Measurements from ENCODE around the gene PIGK.

The PIGK gene

DNA sequence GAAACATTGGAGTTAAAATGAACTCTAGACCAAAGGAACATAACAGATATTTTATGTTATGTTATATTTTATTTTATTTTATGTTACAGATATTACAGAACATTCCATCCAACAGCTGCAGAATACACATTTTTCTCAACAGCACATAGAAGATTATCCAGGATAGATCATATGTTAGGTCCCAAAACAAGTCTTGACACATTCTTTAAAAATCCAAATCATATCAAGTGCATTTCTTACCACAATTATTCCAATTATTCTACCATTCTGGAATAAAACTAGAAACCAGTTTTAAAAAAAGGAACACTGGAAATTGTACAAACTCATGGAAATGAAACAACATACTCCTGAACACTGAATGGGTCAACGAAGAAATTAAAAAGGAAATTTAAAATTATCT is 30.9 kb upstream of the PIGK start:
- ChIA-PET POLR2A (no interaction called here), CTCF (no interaction called here)
- TF ChIP-seq FOXA1 (IDR thresholded peaks at IDR 0.05) (no peak), ZNF384 (IDR thresholded peaks at IDR 0.05) (no peak), NFRKB (IDR thresholded peaks at IDR 0.05) (no peak), HDGF (IDR thresholded peaks at IDR 0.05; ENCODE audit: borderline replicate concordance) (no peak), FOXM1 (IDR thresholded peaks at IDR 0.05; ENCODE audit: borderline replicate concordance) (no peak), SP1 (IDR thresholded peaks at IDR 0.05) (no peak), SUZ12 (IDR thresholded peaks at IDR 0.05) (no peak), L3MBTL2 (conservative IDR thresholded peaks at IDR 0.05) (no peak), LEF1 (IDR thresholded peaks at IDR 0.05; ENCODE audit: borderline replicate concordance) (no peak), BHLHE40 (IDR thresholded peaks at IDR 0.05; ENCODE audit: borderline replicate concordance) (no peak), TARDBP (IDR thresholded peaks at IDR 0.05) (no peak), ELF4 (IDR thresholded peaks at IDR 0.05) (no peak), ARNT (IDR thresholded peaks at IDR 0.05) (no peak), CTBP1 (IDR thresholded peaks at IDR 0.05; ENCODE audit: borderline replicate concordance) (no peak), PKNOX1 (IDR thresholded peaks at IDR 0.05) (no peak), FOXK2 (IDR thresholded peaks at IDR 0.05) (no peak)
- no peak for DNase-seq (ENCODE audit: extremely low spot score)

- no peak for DNase-seq (ENCODE audit: extremely low spot score)
- TF ChIP-seq TARDBP (IDR thresholded peaks at IDR 0.05) (no peak), BHLHE40 (IDR thresholded peaks at IDR 0.05; ENCODE audit: borderline replicate concordance) (no peak), ELF4 (IDR thresholded peaks at IDR 0.05) (no peak), ARNT (IDR thresholded peaks at IDR 0.05) (no peak), NFRKB (IDR thresholded peaks at IDR 0.05) (no peak), HDGF (IDR thresholded peaks at IDR 0.05; ENCODE audit: borderline replicate concordance) (no peak), FOXM1 (IDR thresholded peaks at IDR 0.05; ENCODE audit: borderline replicate concordance) (no peak), PKNOX1 (IDR thresholded peaks at IDR 0.05) (no peak), FOXK2 (IDR thresholded peaks at IDR 0.05) (no peak), CTBP1 (IDR thresholded peaks at IDR 0.05; ENCODE audit: borderline replicate concordance) (no peak), FOXA1 (IDR thresholded peaks at IDR 0.05) (no peak), SP1 (IDR thresholded peaks at IDR 0.05) (no peak), SUZ12 (IDR thresholded peaks at IDR 0.05) (no peak), L3MBTL2 (conservative IDR thresholded peaks at IDR 0.05) (no peak), LEF1 (IDR thresholded peaks at IDR 0.05; ENCODE audit: borderline replicate concordance) (no peak), ZNF384 (IDR thresholded peaks at IDR 0.05) (no peak)
- CTCF ChIA-PET, result no interaction called here
- POLR2A ChIA-PET, result no interaction called here
Measured at GRCh38 chr1:77245830-77246229, 26.6 kb upstream of the PIGK start.

DNA sequence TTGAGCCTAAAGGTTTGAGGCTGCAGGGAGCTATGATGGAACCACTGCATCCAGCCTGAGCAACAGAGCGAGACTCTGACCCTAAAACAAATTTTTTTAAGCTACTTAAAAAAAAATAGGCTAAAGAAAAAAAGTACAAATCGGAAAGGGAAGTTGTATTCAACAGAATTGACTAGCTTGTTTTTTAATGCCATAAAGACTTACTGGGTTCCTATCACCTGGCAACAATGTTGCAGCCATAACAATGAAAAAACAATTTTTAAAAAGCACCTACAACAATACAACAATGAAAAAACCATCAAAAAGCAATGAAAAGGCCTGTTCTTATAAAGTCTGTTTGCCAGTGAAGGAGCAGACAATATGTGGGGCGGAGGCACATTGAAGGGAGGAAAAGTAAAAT is 20.1 kb upstream of the PIGK start:
- CTCF ChIA-PET, result no interaction called here
- DNase-seq (ENCODE audit: extremely low spot score), result no peak
- no peak for TF ChIP-seq FOXK2 (IDR thresholded peaks at IDR 0.05)
- POLR2A ChIA-PET, result no interaction called here

DNA sequence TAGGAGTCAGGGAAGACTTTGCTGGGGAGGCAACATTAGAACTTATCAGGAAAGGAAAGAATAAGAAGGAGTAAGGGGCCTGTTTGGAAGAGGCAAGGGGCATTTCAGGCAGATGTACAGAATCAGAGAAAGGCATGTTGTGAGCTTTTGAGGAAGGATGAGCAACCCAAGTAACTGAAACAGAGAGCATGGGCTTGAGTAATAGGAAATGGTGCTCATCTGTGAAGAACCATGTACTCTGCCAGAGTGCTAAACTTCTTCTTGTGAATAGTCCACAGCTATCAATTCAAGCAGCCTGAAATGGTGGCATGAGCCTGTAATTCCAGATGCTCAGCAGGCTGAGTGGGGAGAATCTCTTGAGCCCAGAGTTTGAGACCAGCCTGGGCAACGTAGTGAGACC is 19.2 kb upstream of the PIGK start:
- TF ChIP-seq HDGF (IDR thresholded peaks at IDR 0.05; ENCODE audit: borderline replicate concordance) (no peak), ELF4 (IDR thresholded peaks at IDR 0.05) (no peak), PKNOX1 (IDR thresholded peaks at IDR 0.05) (no peak), FOXM1 (IDR thresholded peaks at IDR 0.05; ENCODE audit: borderline replicate concordance) (no peak), SP1 (IDR thresholded peaks at IDR 0.05) (no peak), L3MBTL2 (conservative IDR thresholded peaks at IDR 0.05) (no peak), FOXK2 (IDR thresholded peaks at IDR 0.05) (no peak), ZNF384 (IDR thresholded peaks at IDR 0.05) (no peak), TARDBP (IDR thresholded peaks at IDR 0.05) (no peak), BHLHE40 (IDR thresholded peaks at IDR 0.05; ENCODE audit: borderline replicate concordance) (no peak), NFRKB (IDR thresholded peaks at IDR 0.05) (no peak), ARNT (IDR thresholded peaks at IDR 0.05) (no peak), FOXA1 (IDR thresholded peaks at IDR 0.05) (no peak), SUZ12 (IDR thresholded peaks at IDR 0.05) (no peak), CTBP1 (IDR thresholded peaks at IDR 0.05; ENCODE audit: borderline replicate concordance) (no peak), LEF1 (IDR thresholded peaks at IDR 0.05; ENCODE audit: borderline replicate concordance) (no peak)
- POLR2A ChIA-PET, result no interaction called here
- no peak for DNase-seq (ENCODE audit: extremely low spot score)
- CTCF ChIA-PET, result no interaction called here

DNA sequence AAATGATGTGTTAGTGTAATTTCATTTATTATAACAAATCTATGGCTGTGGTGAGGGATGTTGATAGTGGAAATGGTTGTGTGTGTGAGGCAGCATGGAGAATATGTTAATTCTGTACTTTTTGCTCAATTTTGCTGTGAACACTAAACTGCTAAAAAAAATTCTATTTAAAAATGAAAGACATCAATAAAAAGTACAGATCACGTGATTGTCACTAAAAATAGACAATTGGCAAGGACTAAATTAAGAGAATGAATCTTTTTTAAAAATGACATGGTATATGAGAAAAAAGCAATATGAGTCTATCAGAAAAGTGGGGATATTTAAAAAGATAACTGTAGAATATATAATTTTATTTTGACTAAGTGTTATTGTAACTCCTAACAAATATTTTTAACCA is 15.7 kb upstream of the PIGK start:
- ChIA-PET CTCF (no interaction called here), POLR2A (no interaction called here)
- TF ChIP-seq L3MBTL2 (conservative IDR thresholded peaks at IDR 0.05) (no peak), BHLHE40 (IDR thresholded peaks at IDR 0.05; ENCODE audit: borderline replicate concordance) (no peak), HDGF (IDR thresholded peaks at IDR 0.05; ENCODE audit: borderline replicate concordance) (no peak), ARNT (IDR thresholded peaks at IDR 0.05) (no peak), ELF4 (IDR thresholded peaks at IDR 0.05) (no peak)
- DNase-seq (ENCODE audit: extremely low spot score), result no peak

GRCh38 chr1:77234096-77234495 is 14.9 kb upstream of the PIGK start:
- TF ChIP-seq FOXK2 (IDR thresholded peaks at IDR 0.05) (no peak), FOXM1 (IDR thresholded peaks at IDR 0.05; ENCODE audit: borderline replicate concordance) (no peak), TARDBP (IDR thresholded peaks at IDR 0.05) (no peak), ARNT (IDR thresholded peaks at IDR 0.05) (no peak), SUZ12 (IDR thresholded peaks at IDR 0.05) (no peak), BHLHE40 (IDR thresholded peaks at IDR 0.05; ENCODE audit: borderline replicate concordance) (no peak), ELF4 (IDR thresholded peaks at IDR 0.05) (no peak), PKNOX1 (IDR thresholded peaks at IDR 0.05) (no peak), CTBP1 (IDR thresholded peaks at IDR 0.05; ENCODE audit: borderline replicate concordance) (no peak), SP1 (IDR thresholded peaks at IDR 0.05) (no peak), FOXA1 (IDR thresholded peaks at IDR 0.05) (no peak), ZNF384 (IDR thresholded peaks at IDR 0.05) (no peak), LEF1 (IDR thresholded peaks at IDR 0.05; ENCODE audit: borderline replicate concordance) (no peak), NFRKB (IDR thresholded peaks at IDR 0.05) (no peak), HDGF (IDR thresholded peaks at IDR 0.05; ENCODE audit: borderline replicate concordance) (no peak), L3MBTL2 (conservative IDR thresholded peaks at IDR 0.05) (no peak)
- CTCF ChIA-PET, result no interaction called here
- POLR2A ChIA-PET, result no interaction called here

More at GRCh38 chr1:77234096-77234495, 14.9 kb upstream of the PIGK start:
- no peak for DNase-seq (ENCODE audit: extremely low spot score)

All from HEK293T (cell line).